Endothelial cell of umbilical vein (primary cell): ENCODE results near the gene MAP2K5. TPM values are rescaled to one million over a fixed set of nuclear protein-coding genes. Genes with fewer than 3 reads are reported as not detected.
A peak's percentile ranks its signal among the peaks of the same experiment; 100 is the strongest.

Experiments
- BruUV-seq: library from RNA; stranded (reverse); fragments of 400-500 nt; replicated peaks from 2 replicates; lab custom pipeline; 2021; lab: Mats Ljungman, UMichigan
- CTCF ChIA-PET: fragments of 300-600, 350-600 bp; sonication (Branson Sonifier 250); formaldehyde crosslinking; loops from one replicate; lab custom pipeline; 2021; ENCODE audit warnings: antibody characterized with exemption, inconsistent platforms; lab: Charles Lee
- POLR2A ChIA-PET: fragments of 300-600, 350-600 bp; sonication (Branson Sonifier 250); formaldehyde crosslinking; loops from one replicate; lab custom pipeline; 2021; ENCODE audit warnings: antibody characterized with exemption, inconsistent platforms; lab: Charles Lee
- DNase-seq: peaks from one replicate; pipeline ENCODE4 v3.0.0-alpha.2; 2011; ENCODE audit warnings: low read depth, low spot score
- FAIRE-seq: peaks from 2 replicates; lab custom pipeline; 2011; peaks lifted over from hg19 to GRCh38; lab: Jason Lieb, UNC
- H2AFZ ChIP-seq: 2 replicates; pipeline ENCODE4 v1.6.0; 2012; ENCODE audit warnings: low read depth, low read length, control low read depth, inconsistent platforms
- H3K27ac ChIP-seq: 2 replicates; pipeline ENCODE4 v1.5.1; 2011; ENCODE audit warnings: low read depth, mild to moderate bottlenecking, control low read depth, low read length, moderate library complexity; ENCODE audit not compliant: insufficient read depth
- H3K27me3 ChIP-seq, 2 experiments: 2 replicates each; pipeline versions ENCODE4 v1.6.0 to v1.6.1; 2011; ENCODE audit warnings: low read length in 2 of 2, mixed read lengths in 1 of 2; ENCODE audit not compliant: control insufficient read depth in 2 of 2, insufficient read depth in 2 of 2
- H3K36me3 ChIP-seq, 2 experiments: 2 replicates in 1 of 2; 3 replicates in 1 of 2; pipeline ENCODE4 v1.5.1; 2011; ENCODE audit warnings: low read length in 2 of 2, mild to moderate bottlenecking in 1 of 2, moderate library complexity in 1 of 2; ENCODE audit not compliant: control insufficient read depth in 2 of 2, insufficient read depth in 2 of 2; ENCODE audit errors: extremely low read depth in 1 of 2
- H3K4me1 ChIP-seq: 3 replicates; pipeline ENCODE4 v1.5.1; 2011; ENCODE audit warnings: mild to moderate bottlenecking, low read length; ENCODE audit not compliant: control insufficient read depth, insufficient read depth; ENCODE audit errors: extremely low read depth
- H3K4me2 ChIP-seq: 2 replicates; pipeline ENCODE4 v1.6.1; 2011; ENCODE audit warnings: low read length, control low read depth, mixed read lengths; ENCODE audit not compliant: insufficient read depth
- H3K4me3 ChIP-seq, 3 experiments: fragments of 200-600 bp in 1 of 3; sonication (generic), shearing (Covaris generic) in 1 of 3; replicated peaks in 1 of 3; 2 replicates each; pipeline ENCODE4 v1.5.1; 2011 to 2016; ENCODE audit warnings: control low read depth in 3 of 3, low read length in 3 of 3, mild to moderate bottlenecking in 2 of 3, inconsistent platforms in 1 of 3, low read depth in 1 of 3, moderate library complexity in 1 of 3; ENCODE audit not compliant: insufficient read depth in 1 of 3
- H3K79me2 ChIP-seq: 2 replicates; pipeline ENCODE4 v1.6.0; 2012; ENCODE audit warnings: low read length, inconsistent platforms; ENCODE audit not compliant: control insufficient read depth, insufficient read depth
- H3K9ac ChIP-seq: replicated peaks from 2 replicates; pipeline ENCODE3; 2011; ENCODE audit warnings: low read length, control low read depth; ENCODE audit not compliant: insufficient read depth; ENCODE audit errors: extremely low read depth
- H3K9me1 ChIP-seq: replicated peaks from 3 replicates; pipeline ENCODE4 v1.6.0; 2011; ENCODE audit warnings: mild to moderate bottlenecking, low read length; ENCODE audit not compliant: control insufficient read depth, insufficient read depth; ENCODE audit errors: extremely low read depth
- H3K9me3 ChIP-seq: replicated peaks from 2 replicates; pipeline ENCODE4 v1.5.1; 2012; ENCODE audit warnings: low read length, inconsistent platforms; ENCODE audit not compliant: control insufficient read depth, insufficient read depth
- H4K20me1 ChIP-seq: replicated peaks from 2 replicates; pipeline ENCODE3; 2011; ENCODE audit warnings: mild to moderate bottlenecking, low read length; ENCODE audit not compliant: control insufficient read depth, insufficient read depth; ENCODE audit errors: extremely low read depth
- EZH2 ChIP-seq: IDR thresholded peaks from 2 replicates; pipeline ENCODE4 v1.6.1; 2012; ENCODE audit warnings: borderline replicate concordance, low read depth, mild to moderate bottlenecking, moderate library complexity, low read length, inconsistent platforms; ENCODE audit not compliant: severe bottlenecking
- FOS ChIP-seq: IDR thresholded peaks from 2 replicates; pipeline ENCODE4 v1.6.1; 2011; ENCODE audit warnings: mild to moderate bottlenecking, low read length, moderate library complexity, borderline replicate concordance; ENCODE audit not compliant: insufficient read depth
- GATA2 ChIP-seq: IDR thresholded peaks from 2 replicates; pipeline ENCODE4 v1.7.0; 2011; ENCODE audit warnings: low read depth, mild to moderate bottlenecking, moderate library complexity, mixed read lengths, low read length; ENCODE audit not compliant: insufficient read length, insufficient read depth
- MAX ChIP-seq: IDR thresholded peaks from 2 replicates; pipeline ENCODE4 v1.6.1; 2011; ENCODE audit not compliant: insufficient read depth, insufficient read length
- MYC ChIP-seq: IDR thresholded peaks from one replicate; pipeline ENCODE4 v1.6.1; 2011; ENCODE audit warnings: mild to moderate bottlenecking, low read depth, low read length
- POLR2AphosphoS5 ChIP-seq: IDR thresholded peaks from 2 replicates; pipeline ENCODE4 v1.6.1; 2012; ENCODE audit warnings: low read depth, mild to moderate bottlenecking, control low read depth, low read length, moderate library complexity; ENCODE audit not compliant: insufficient read depth
- dilution Hi-C: fragments of 300-500 bp; cut with MboI; formaldehyde crosslinking; loops from one replicate; pipeline ENCODE4 v1.15.0; 2019; ENCODE audit warnings: low sequenced_read_pairs; ENCODE audit not compliant: extremely low pct_ligation_motif_present
- intact Hi-C: fragments of 100-400 bp; cut with micrococcal nuclease; formaldehyde crosslinking; loops from one replicate; pipeline ENCODE4 v1.10.0; 2022
- polyA plus RNA-seq, 4 experiments: library from polyadenylated mRNA; depleted of rRNA in 3 of 4; stranded (reverse) in 3 of 4; unstranded in 1 of 4; fragments of >200 nt; gene quantifications; 2 replicates each; pipeline versions ENCODE4 v1.2.1 to v1.2.3, GENCODE V29; 2011 to 2012; ENCODE audit warnings: missing spikeins in 1 of 4
- total RNA-seq: library from RNA; stranded (reverse); gene quantifications from 2 replicates; pipeline ENCODE4 v1.2.3, GENCODE V29; 2021

The MAP2K5 gene
- total and polyA plus RNA-seq, 2 donors (not counting 3 experiments of a cell fraction or from before 2014, with no cell fraction given): 4.9 to 24.7 TPM

GRCh38 chr15:67825881-67826716 is 283.6 kb downstream of the MAP2K5 start:
- H3K27me3 ChIP-seq: peaks cover 79 to 98% of the 10 kb centered on the region in 2 experiments
- H2AFZ ChIP-seq: no peak overlapping the region
- BruUV-seq: no TSS peak
- H3K9ac ChIP-seq: no peak overlapping the region
- H3K27ac ChIP-seq: no peak overlapping the region
- H3K4me3 ChIP-seq: no peak overlapping the region
- ChIA-PET POLR2A (no interaction called here), CTCF (interaction anchor here (0.8 kb wide), 1 partner anchor 10 kb away, joined by 3 read pairs; no protein-coding TSS in a partner anchor)
- no peak for DNase-seq
- dilution Hi-C loops (no loop called here), intact Hi-C loops (no loop called here)
- no peak for TF ChIP-seq GATA2
- no peak for TF ChIP-seq MYC
- no peak for TF ChIP-seq POLR2AphosphoS5
- peak; percentile 99 for TF ChIP-seq EZH2
- TF ChIP-seq MAX: no peak
- TF ChIP-seq FOS: no peak
- H3K9me1 ChIP-seq: no peaks in the 10 kb centered on the region
- no peak for FAIRE-seq
- no peaks in the 10 kb centered on the region for H3K9me3 ChIP-seq
- H3K4me1 ChIP-seq: peaks cover 2% of the 10 kb centered on the region
- no peaks in the 10 kb centered on the region for H3K79me2 ChIP-seq
- H4K20me1 ChIP-seq: no peaks in the 10 kb centered on the region
- H3K36me3 ChIP-seq: no peaks in the 10 kb centered on the region
- H3K4me2 ChIP-seq: no peak overlapping the region
